HEK293T (cell line): ENCODE data around the gene FAM168B.

Source experiments
- CTCF ChIA-PET: fragments of 350-600 bp; formaldehyde crosslinking; extraction: SDS; loops from one replicate; lab custom pipeline; 2021; ENCODE audit warnings: antibody characterized with exemption, inconsistent platforms; lab: Yijun Ruan, JAX
- POLR2A ChIA-PET: fragments of 350-600 bp; formaldehyde crosslinking; extraction: SDS; loops from one replicate; lab custom pipeline; 2020; ENCODE audit warnings: antibody characterized with exemption, inconsistent platforms; lab: Yijun Ruan, JAX
- DNase-seq: peaks from one replicate; pipeline ENCODE4 v3.0.0; 2012; ENCODE audit warnings: mixed read lengths; ENCODE audit errors: extremely low spot score
- ARNT ChIP-seq: fragments of 450-650 bp; IDR thresholded peaks from 2 replicates; pipeline ENCODE4 v1.6.1; 2017; ENCODE audit warnings: mild to moderate bottlenecking
- BHLHE40 ChIP-seq: fragments of 450-650 bp; IDR thresholded peaks from 2 replicates; pipeline ENCODE4 v1.6.1; 2016; ENCODE audit warnings: mild to moderate bottlenecking, moderate library complexity, borderline replicate concordance
- CTBP1 ChIP-seq: fragments of 450-650 bp; IDR thresholded peaks from 2 replicates; pipeline ENCODE4 v1.6.1; 2016; ENCODE audit warnings: borderline replicate concordance
- ELF4 ChIP-seq: fragments of 450-650 bp; IDR thresholded peaks from 2 replicates; pipeline ENCODE4 v1.6.1; 2017; ENCODE audit warnings: antibody characterized with exemption
- FOXA1 ChIP-seq: fragments of 450-650 bp; IDR thresholded peaks from 2 replicates; pipeline ENCODE4 v1.6.1; 2016; ENCODE audit warnings: mild to moderate bottlenecking
- FOXK2 ChIP-seq: fragments of 450-650 bp; IDR thresholded peaks from 2 replicates; pipeline ENCODE4 v1.6.1; 2016; ENCODE audit warnings: mild to moderate bottlenecking
- FOXM1 ChIP-seq: fragments of 450-650 bp; IDR thresholded peaks from 2 replicates; pipeline ENCODE4 v1.6.1; 2017; ENCODE audit warnings: mild to moderate bottlenecking, borderline replicate concordance
- HDGF ChIP-seq: fragments of 450-650 bp; IDR thresholded peaks from 2 replicates; pipeline ENCODE4 v1.6.1; 2017; ENCODE audit warnings: antibody characterized with exemption, borderline replicate concordance
- L3MBTL2 ChIP-seq: fragments of 450-650 bp; conservative IDR thresholded peaks from 2 replicates; pipeline ENCODE4 v1.6.1; 2016; ENCODE audit warnings: mild to moderate bottlenecking
- LEF1 ChIP-seq: fragments of 450-650 bp; IDR thresholded peaks from 2 replicates; pipeline ENCODE4 v1.6.1; 2017; ENCODE audit warnings: mild to moderate bottlenecking, borderline replicate concordance
- NFRKB ChIP-seq: fragments of 450-650 bp; IDR thresholded peaks from 2 replicates; pipeline ENCODE4 v1.6.1; 2016; ENCODE audit warnings: mild to moderate bottlenecking, moderate library complexity
- SP1 ChIP-seq: fragments of 450-650 bp; IDR thresholded peaks from 2 replicates; pipeline ENCODE4 v1.6.1; 2017
- SUZ12 ChIP-seq: fragments of 450-650 bp; IDR thresholded peaks from 2 replicates; pipeline ENCODE4 v1.6.1; 2016; ENCODE audit warnings: mild to moderate bottlenecking
- TARDBP ChIP-seq: fragments of 450-650 bp; IDR thresholded peaks from 2 replicates; pipeline ENCODE4 v1.6.1; 2016
- ZNF384 ChIP-seq: fragments of 450-650 bp; IDR thresholded peaks from 2 replicates; pipeline ENCODE4 v1.6.1; 2016
- TF ChIP-seq, protein P1 (sequence below): fragments of 450-650 bp; IDR thresholded peaks from 2 replicates; pipeline ENCODE4 v1.6.1; 2016

Gene FAM168B

DNA sequence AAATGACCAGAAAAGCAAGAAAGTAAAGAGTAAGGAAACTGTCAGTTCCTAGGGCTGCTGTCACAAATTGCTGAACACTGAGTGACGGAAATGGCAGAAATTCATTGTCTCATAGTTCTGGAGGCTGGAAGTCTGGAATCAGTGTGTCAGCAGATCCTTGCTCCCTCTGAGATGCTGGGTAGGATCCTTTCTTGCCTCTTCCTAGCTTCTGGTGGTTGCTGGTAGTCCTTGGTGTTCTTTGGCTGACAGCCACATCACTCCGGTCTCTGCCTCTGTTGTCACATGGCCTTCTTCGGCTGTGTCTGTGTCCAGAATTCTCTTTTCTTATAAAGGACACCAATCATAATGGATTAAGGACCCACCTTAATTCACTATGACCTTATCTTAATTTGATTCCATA is 33.8 kb upstream of the FAM168B start:
- no peak for TF ChIP-seq HDGF
- TF ChIP-seq L3MBTL2 = no peak
- TF ChIP-seq BHLHE40 = no peak
- TF ChIP-seq CTBP1 = no peak
- no peak for TF ChIP-seq FOXK2
- TF ChIP-seq TARDBP = no peak
- ChIA-PET CTCF (no interaction called here), POLR2A (no interaction called here)
- DNase-seq = no peak

DNA sequence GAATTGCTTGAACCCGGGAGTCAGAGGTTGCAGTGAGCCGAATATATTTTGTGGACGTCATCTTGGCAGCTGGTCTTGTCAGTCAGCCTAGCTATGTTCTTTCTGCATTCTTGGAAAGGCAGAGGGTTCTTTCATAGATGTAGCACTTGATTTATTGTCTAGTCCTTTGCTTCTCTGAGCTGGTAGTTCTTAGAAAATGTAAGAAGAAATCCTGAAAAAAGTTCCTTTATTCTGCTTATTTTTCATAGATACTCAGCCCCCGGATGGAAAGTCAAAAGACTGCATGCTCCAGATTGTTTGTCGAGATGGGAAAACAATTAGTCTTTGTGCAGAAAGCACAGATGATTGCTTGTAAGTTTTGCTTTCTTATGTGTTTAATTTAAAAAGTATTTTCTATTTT is 33.2 kb upstream of the FAM168B start:
- ChIA-PET CTCF (no interaction called here), POLR2A (no interaction called here)
- TF ChIP-seq ARNT = no peak
- TF ChIP-seq HDGF = no peak
- TF ChIP-seq BHLHE40 = no peak
- TF ChIP-seq ELF4 = no peak
- TF ChIP-seq, protein P1, sequence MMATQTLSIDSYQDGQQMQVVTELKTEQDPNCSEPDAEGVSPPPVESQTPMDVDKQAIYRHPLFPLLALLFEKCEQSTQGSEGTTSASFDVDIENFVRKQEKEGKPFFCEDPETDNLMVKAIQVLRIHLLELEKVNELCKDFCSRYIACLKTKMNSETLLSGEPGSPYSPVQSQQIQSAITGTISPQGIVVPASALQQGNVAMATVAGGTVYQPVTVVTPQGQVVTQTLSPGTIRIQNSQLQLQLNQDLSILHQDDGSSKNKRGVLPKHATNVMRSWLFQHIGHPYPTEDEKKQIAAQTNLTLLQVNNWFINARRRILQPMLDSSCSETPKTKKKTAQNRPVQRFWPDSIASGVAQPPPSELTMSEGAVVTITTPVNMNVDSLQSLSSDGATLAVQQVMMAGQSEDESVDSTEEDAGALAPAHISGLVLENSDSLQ = no peak
- TF ChIP-seq SP1 = no peak
- no peak for TF ChIP-seq TARDBP
- TF ChIP-seq FOXK2 = no peak
- TF ChIP-seq CTBP1 = no peak
- TF ChIP-seq NFRKB = no peak
- no peak for TF ChIP-seq SUZ12
- TF ChIP-seq FOXA1 = no peak
- no peak for TF ChIP-seq L3MBTL2
- TF ChIP-seq LEF1 = no peak

DNA sequence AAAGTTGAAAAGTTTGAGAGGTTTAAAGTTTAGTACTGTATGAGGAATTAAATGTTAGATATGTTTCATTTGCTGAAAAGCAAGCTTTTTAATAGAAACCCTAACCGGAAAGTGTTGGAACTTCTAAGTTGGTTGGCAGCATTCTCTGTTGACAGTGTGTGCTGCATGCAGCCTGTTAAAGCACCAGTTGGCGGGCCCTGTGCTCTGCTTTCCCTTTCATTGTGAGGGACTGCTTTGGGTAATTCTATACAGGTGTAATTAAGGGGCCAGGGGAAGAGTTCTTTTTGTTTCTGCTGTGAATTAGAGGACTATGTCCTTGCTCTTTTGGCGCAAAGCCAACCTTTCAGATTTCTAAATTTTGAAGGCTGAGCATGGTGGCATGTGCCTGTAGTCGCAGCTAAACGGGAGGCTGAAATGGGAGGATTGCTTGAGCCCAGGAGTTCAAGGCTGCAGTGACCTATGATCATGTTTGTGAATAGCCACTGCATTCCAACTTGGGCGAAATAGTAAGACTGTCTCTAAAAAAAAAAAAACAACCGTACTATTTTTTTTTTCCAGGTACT is 32.0 kb upstream of the FAM168B start:
- CTCF ChIA-PET = no interaction called here
- no peak for DNase-seq
- POLR2A ChIA-PET = no interaction called here
- no peak for TF ChIP-seq TARDBP
- TF ChIP-seq BHLHE40 = no peak
- TF ChIP-seq FOXM1 = no peak
- TF ChIP-seq FOXK2 = no peak
- TF ChIP-seq SUZ12 = no peak
- TF ChIP-seq FOXA1 = no peak
- TF ChIP-seq ZNF384 = no peak
- TF ChIP-seq ELF4 = no peak
- TF ChIP-seq CTBP1 = no peak
- no peak for TF ChIP-seq ARNT
- TF ChIP-seq LEF1 = no peak
- TF ChIP-seq HDGF = no peak
- no peak for TF ChIP-seq SP1
- TF ChIP-seq L3MBTL2 = no peak
- TF ChIP-seq, protein P1 = no peak

More for the DNA sequence above, 33.2 kb upstream of the FAM168B start:
- no peak for DNase-seq

DNA sequence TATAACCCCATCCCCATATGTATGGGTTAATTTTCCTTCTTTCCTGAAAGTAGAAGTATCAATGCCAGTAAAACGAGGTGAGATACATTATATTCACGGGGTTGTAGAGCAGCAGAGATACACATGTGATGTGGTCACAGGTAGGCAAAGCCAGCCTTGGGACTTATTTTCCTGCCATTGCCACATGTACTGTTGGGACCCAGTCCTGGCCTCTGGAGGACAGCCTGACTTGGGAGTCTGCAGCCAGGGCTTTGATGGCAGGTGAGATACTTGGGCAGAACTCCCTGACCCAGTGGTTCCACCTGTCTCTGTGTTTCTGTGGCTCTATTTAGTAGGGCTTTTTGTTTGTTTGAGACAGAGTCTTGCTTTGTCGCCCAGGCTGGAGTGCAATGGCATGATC is 29.9 kb upstream of the FAM168B start:
- TF ChIP-seq LEF1 = no peak
- no peak for TF ChIP-seq FOXA1
- TF ChIP-seq ELF4 = no peak
- TF ChIP-seq HDGF = no peak
- no peak for TF ChIP-seq ZNF384
- no peak for TF ChIP-seq FOXM1
- no peak for TF ChIP-seq SP1
- no peak for TF ChIP-seq FOXK2
- TF ChIP-seq CTBP1 = no peak
- no peak for TF ChIP-seq BHLHE40
- TF ChIP-seq, protein P1 = no peak
- no peak for TF ChIP-seq TARDBP
- TF ChIP-seq NFRKB = no peak
- no peak for TF ChIP-seq ARNT
- no peak for TF ChIP-seq L3MBTL2
- POLR2A ChIA-PET = no interaction called here
- CTCF ChIA-PET = no interaction called here
- no peak for DNase-seq

DNA sequence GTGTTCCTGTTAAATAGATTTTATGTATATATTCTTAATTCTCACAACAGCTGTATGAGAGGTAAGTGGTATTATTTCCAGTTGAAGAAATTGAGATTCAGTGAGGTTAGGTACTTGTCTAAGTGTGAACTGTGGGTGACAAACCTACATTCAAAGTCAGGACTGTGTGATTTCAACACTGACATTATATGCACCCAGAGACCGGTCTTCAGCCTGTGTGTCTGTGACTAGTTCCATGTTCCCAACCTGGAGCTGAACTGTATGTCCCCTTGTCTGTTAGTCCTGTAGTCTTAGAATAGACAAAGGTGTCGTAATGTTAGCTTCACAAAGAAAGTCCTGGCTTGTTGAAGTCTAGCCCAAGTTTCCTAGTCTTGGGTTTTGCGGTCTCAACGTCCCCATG is 29.2 kb upstream of the FAM168B start:
- POLR2A ChIA-PET = no interaction called here

More for the DNA sequence above, 29.2 kb upstream of the FAM168B start:
- CTCF ChIA-PET = no interaction called here
- no peak for DNase-seq
- no peak for TF ChIP-seq FOXK2
- TF ChIP-seq BHLHE40 = no peak
- TF ChIP-seq CTBP1 = no peak
- TF ChIP-seq NFRKB = no peak
- TF ChIP-seq TARDBP = no peak
- no peak for TF ChIP-seq HDGF
- TF ChIP-seq FOXA1 = no peak
- TF ChIP-seq SUZ12 = no peak
- no peak for TF ChIP-seq LEF1
- TF ChIP-seq L3MBTL2 = no peak
- TF ChIP-seq FOXM1 = no peak
- TF ChIP-seq, protein P1 = no peak
- no peak for TF ChIP-seq ARNT
- TF ChIP-seq ELF4 = no peak
